Epidermal melanocyte (primary cell): ENCODE measurements around the gene PPFIA3.
"Not testable (repeated sequence)": the region's sequence is repeated elsewhere in the genome, so short reads cannot be mapped to it uniquely, and the experiment has no call there.

ENCODE experiments used
- DNase-seq: peaks from one replicate; pipeline ENCODE4 v3.0.0; 2011; ENCODE audit warnings: low spot score; ENCODE audit not compliant: insufficient read length

Gene PPFIA3

GRCh38 chr19:49102303-49102702, 17.0 kb upstream of the PPFIA3 start:
- DNase-seq: no peak

- no peak for DNase-seq
Measured at GRCh38 chr19:49103331-49104085, 15.8 kb upstream of the PPFIA3 start.

GRCh38 chr19:49104229-49104864, 15.0 kb upstream of the PPFIA3 start:
- DNase-seq: no peak

GRCh38 chr19:49106648-49107135, 12.7 kb upstream of the PPFIA3 start:
- DNase-seq: peak; percentile 34

GRCh38 chr19:49107625-49108459, 11.5 kb upstream of the PPFIA3 start:
- no peak for DNase-seq

- no peak for DNase-seq
Measured at GRCh38 chr19:49109051-49109450, 10.3 kb upstream of the PPFIA3 start.

DNA sequence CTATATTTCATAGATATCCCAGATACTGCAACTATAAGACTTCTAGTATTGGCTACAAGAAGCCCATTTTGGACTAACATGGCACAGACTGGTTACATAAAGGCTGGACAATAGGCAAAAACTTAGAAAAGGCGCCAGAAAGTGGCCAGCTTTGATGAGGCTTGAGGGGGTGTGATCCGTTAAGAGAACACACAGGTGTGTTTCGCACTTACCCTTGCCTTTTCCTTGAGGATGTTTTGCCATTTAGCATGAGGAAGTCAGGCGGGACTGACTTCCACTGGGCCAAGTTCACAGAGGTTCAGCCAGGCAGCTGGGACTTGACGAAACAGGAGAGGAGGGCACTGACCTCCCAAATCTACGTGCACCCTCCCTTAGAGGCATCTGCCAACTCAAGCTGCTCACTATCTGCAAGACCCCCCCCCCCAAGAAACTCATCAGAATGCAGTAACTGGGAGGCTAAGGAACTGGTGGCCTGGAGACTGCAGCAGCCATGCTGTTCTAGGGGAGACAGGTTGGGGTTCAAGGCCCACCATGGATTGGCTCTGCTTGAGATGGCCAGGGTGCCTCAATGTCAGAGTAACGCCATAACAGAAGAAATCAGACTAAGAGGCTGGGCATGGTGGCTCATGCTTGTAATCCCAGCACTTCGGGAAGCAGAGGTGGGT, 9.6 kb upstream of the PPFIA3 start:
- DNase-seq: no peak

GRCh38 chr19:49110567-49110966, 8.8 kb upstream of the PPFIA3 start:
- no peak for DNase-seq

DNA sequence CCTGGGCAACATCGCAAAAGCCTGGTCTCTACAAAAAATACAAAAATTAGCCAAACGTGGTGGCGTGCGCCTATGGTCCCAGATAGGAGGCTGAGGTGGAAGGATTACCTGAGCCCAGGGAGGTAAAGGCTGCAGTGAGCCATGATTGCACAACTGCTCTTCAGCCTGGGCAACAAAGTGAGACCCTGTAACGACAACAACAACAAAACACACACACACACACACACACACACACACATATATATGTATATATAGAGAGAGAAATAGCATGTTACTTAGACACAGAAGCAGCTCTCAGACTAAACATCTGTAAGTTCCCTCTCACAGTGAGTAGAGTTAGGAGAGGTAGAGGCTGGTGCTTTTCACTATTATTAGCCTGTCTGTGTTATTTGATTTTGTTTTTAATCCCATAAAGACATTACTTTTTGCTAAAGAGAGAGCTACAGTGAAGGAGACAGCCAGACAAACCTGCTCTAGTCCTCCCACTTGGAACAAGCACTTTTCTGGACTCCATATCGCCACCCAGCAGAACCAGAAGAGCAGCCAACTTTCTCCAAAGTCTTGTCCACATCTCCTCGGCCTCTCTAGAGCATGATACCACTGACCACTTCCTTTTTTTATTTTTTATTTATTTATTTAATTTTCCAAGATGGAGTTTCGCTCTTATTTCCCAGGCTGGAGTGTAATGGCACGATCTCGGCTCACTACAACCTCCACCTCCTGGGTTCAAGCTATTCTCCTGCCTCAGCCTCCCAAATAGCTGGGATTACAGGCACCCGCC, 7.9 kb upstream of the PPFIA3 start:
- DNase-seq: no peak

GRCh38 chr19:49113762-49114629, 5.3 kb upstream of the PPFIA3 start, which contains the start of gene LIN7B:
Gene LIN7B, plus strand, starts transcription at chr19:49114370. Its CDS starts 35 bp downstream, at chr19:49114405.
- peak; percentile 87 for DNase-seq

DNA sequence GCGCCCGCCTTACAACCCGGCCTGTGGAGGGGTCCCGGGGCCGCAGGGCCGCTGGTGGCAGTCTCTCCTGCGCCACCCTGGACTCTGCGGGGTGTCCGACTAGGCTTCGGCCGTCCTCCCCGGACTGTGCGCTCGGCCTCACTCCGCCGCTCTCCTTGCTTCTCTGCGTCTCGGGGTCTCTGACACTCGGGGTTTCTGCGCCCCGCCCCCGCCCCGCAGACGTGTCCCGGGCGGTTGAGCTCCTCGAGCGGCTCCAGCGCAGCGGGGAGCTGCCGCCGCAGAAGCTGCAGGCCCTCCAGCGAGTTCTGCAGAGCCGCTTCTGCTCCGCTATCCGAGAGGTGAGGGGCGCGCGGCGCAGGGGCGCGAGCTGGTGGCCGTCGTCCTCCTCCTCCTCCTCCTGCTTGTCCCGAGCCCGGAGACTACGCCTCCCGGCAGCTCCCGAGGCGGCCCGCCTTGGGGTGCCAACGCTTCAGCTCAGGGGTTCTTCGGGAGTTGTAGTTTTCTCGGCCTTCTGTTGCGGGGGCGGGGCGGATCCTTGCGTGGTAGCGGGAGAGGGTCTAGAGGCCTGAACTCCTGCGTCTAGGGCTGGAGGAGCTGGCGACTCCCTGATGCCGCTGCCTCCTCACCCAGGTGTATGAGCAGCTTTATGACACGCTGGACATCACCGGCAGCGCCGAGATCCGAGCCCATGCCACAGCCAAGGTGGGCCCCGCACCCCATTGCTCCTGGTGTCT, 4.5 kb upstream of the PPFIA3 start:
- peak; percentile 41 for DNase-seq

DNA sequence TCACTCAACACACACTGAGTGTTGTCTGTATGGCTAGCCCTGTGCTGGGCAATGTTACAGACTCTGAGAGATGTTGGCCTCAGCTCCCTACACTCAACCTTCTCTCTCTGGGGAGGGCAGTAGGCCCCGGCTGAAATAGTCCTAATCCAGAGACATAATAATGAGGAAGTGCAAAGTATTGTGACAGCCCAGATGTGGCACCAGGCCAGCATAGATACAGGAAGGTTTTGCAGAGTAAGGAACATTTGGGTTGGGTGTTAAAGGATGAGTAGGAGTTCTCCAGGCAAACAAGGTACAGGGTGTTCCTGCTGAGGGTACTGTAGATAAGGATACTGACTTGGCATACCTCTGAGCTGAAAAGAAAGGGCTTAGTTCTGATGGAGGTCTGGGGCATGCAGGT, 2.8 kb upstream of the PPFIA3 start:
- no peak for DNase-seq

GRCh38 chr19:49117677-49118564, 1.4 kb upstream of the PPFIA3 start:
- no peak for DNase-seq

DNA sequence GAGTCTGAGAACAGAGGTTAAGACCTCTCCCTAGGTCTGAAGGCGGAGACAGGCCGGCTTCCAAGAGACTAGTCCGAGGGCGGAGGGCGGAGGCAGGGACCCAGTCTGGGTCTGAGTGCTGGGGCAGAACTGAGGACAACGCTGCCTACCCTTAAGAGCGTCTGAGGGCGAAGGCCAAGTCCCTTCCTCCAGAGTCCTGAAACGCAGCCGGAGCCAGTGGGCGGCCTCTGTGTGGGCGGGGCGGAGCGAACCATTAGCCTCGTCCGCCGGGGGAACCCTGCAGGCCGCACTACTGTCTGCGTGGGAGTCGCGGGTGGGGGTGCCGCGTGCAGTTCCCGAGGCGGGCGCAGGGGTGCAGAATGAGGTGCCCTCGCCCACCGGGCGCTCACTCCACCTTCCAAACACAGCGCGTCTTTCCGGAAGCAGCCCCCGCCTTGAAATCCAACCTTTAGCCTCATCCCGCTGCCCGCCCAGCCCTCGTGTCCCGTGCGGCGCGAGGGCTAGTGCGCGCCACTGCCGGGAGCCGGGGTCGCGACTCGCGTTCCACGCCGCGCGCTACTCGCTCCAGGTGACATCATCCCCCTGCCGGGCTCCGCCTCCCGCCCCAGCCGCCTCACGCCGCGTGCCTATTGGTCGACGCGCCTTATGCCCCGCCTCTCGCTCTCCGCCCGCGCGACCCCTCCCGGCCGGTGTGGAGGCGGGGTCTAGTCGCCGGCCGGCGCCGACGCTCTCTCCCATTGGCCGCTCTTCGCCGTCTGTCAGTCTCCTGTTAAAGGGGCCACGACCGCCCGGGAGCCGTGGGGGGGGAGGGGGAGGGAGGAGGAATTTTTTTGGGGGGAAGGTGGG, 556 bp upstream of the PPFIA3 start, which contains the start of gene C19orf73:
C19orf73 (minus strand) TSS at position 579 of the 846 bp plus-strand sequence; CDS start at position 458, 121 bp downstream.
- DNase-seq: peak; percentile 93

- DNase-seq: no peak
Measured at GRCh38 chr19:49120325-49120683, 960 bp downstream of the PPFIA3 start.

GRCh38 chr19:49120868-49121267, 1.5 kb downstream of the PPFIA3 start:
- DNase-seq: no peak

DNA sequence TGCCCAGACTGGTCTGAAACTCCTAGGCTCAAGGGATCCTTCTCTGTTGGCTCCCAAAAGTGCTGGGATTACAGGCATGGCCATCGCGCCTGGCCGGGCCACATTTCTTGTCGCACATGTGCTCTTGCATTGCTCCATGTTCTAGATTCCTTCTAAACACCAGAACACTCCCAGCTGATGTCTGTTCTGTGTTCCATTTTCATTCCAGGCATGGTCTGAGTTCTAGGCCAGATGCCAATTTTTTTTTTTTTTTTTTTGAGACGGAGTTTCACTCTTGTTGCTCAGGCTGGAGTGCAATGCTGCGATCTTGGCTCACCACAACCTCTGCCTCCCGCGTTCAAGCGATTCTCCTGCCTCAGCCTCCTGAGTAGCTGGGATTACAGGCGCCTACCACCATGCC, 2.5 kb downstream of the PPFIA3 start:
- not testable (repeated sequence) for DNase-seq
